HL-60 (cell line): ENCODE measurements around the gene GTF3C1.

ENCODE experiments used
- DNase-seq, 2 experiments: peaks; one replicate each; pipeline ENCODE4 v3.0.0-alpha.2; 2010 to 2020; ENCODE audit warnings: low read depth in 1 of 2, low spot score in 1 of 2
- H3K27ac ChIP-seq: fragments of 250-450 bp; sonication (Bioruptor Pico); replicated peaks from 2 replicates; pipeline ENCODE4 v1.5.1; 2020; ENCODE audit warnings: mild to moderate bottlenecking, moderate library complexity
- H3K27me3 ChIP-seq: fragments of 250-450 bp; sonication (Bioruptor Pico); 2 replicates; pipeline ENCODE4 v1.5.1; 2021; ENCODE audit warnings: mild to moderate bottlenecking, moderate library complexity; ENCODE audit not compliant: insufficient read depth, poor library complexity, severe bottlenecking
- H3K4me3 ChIP-seq: replicated peaks from 2 replicates; pipeline ENCODE4 v1.5.1; 2011; ENCODE audit warnings: mild to moderate bottlenecking, control low read depth, low read length; ENCODE audit not compliant: insufficient read depth
- GABPA ChIP-seq: IDR thresholded peaks from 2 replicates; pipeline ENCODE4 v1.6.1; 2012; ENCODE audit warnings: low read depth
- POLR2AphosphoS5 ChIP-seq: IDR thresholded peaks from 2 replicates; pipeline ENCODE4 v1.6.1; 2012; ENCODE audit warnings: low read depth
- SPI1 ChIP-seq: IDR thresholded peaks from 2 replicates; pipeline ENCODE4 v1.6.1; 2012; ENCODE audit warnings: low read depth, mild to moderate bottlenecking, borderline replicate concordance
- TF ChIP-seq, protein P1 (sequence below): IDR thresholded peaks from 2 replicates; pipeline ENCODE4 v1.6.1; 2012; ENCODE audit warnings: low read depth; ENCODE audit not compliant: insufficient replicate concordance
- TF ChIP-seq, protein P2 (sequence below): IDR thresholded peaks from one replicate; pipeline ENCODE4 v1.5.1; 2011; ENCODE audit warnings: low read length, control low read depth, inconsistent platforms; ENCODE audit not compliant: insufficient read depth

Gene GTF3C1

DNA sequence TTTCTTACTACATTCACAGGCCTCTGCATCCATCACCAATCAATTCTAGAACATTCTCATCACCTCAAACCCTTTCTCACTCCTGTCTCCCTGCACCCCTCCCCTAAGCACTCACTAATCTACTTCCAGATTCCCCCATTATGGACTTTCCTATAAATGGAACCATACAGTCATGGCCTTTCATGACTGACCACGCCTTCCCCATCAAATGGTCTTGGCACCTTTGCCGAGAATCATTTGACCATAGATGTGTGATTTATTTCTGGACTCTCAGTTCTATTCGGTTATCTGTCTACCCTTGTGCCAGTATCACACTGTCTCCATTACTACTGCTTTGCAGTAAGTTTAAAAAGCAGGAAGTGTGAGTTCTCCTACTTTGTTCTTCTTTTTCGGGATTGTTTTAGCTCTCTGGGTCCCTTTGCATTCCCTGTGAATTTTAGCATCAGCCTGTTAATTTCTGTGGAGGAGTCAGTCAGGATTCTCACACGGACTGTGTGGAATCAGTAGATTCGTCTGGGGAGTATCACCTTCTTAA, 27.5 kb downstream of the GTF3C1 start:
- no peak for DNase-seq
- no peak overlapping the region for H3K27ac ChIP-seq
- no peaks in the 10 kb centered on the region for H3K27me3 ChIP-seq
- TF ChIP-seq SPI1: no peak
- TF ChIP-seq, protein P1, sequence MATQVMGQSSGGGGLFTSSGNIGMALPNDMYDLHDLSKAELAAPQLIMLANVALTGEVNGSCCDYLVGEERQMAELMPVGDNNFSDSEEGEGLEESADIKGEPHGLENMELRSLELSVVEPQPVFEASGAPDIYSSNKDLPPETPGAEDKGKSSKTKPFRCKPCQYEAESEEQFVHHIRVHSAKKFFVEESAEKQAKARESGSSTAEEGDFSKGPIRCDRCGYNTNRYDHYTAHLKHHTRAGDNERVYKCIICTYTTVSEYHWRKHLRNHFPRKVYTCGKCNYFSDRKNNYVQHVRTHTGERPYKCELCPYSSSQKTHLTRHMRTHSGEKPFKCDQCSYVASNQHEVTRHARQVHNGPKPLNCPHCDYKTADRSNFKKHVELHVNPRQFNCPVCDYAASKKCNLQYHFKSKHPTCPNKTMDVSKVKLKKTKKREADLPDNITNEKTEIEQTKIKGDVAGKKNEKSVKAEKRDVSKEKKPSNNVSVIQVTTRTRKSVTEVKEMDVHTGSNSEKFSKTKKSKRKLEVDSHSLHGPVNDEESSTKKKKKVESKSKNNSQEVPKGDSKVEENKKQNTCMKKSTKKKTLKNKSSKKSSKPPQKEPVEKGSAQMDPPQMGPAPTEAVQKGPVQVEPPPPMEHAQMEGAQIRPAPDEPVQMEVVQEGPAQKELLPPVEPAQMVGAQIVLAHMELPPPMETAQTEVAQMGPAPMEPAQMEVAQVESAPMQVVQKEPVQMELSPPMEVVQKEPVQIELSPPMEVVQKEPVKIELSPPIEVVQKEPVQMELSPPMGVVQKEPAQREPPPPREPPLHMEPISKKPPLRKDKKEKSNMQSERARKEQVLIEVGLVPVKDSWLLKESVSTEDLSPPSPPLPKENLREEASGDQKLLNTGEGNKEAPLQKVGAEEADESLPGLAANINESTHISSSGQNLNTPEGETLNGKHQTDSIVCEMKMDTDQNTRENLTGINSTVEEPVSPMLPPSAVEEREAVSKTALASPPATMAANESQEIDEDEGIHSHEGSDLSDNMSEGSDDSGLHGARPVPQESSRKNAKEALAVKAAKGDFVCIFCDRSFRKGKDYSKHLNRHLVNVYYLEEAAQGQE: no peak
- no peak for TF ChIP-seq GABPA
- TF ChIP-seq POLR2AphosphoS5: no peak
- TF ChIP-seq, protein P2, sequence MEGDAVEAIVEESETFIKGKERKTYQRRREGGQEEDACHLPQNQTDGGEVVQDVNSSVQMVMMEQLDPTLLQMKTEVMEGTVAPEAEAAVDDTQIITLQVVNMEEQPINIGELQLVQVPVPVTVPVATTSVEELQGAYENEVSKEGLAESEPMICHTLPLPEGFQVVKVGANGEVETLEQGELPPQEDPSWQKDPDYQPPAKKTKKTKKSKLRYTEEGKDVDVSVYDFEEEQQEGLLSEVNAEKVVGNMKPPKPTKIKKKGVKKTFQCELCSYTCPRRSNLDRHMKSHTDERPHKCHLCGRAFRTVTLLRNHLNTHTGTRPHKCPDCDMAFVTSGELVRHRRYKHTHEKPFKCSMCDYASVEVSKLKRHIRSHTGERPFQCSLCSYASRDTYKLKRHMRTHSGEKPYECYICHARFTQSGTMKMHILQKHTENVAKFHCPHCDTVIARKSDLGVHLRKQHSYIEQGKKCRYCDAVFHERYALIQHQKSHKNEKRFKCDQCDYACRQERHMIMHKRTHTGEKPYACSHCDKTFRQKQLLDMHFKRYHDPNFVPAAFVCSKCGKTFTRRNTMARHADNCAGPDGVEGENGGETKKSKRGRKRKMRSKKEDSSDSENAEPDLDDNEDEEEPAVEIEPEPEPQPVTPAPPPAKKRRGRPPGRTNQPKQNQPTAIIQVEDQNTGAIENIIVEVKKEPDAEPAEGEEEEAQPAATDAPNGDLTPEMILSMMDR: no peak
- no peak overlapping the region for H3K4me3 ChIP-seq

DNA sequence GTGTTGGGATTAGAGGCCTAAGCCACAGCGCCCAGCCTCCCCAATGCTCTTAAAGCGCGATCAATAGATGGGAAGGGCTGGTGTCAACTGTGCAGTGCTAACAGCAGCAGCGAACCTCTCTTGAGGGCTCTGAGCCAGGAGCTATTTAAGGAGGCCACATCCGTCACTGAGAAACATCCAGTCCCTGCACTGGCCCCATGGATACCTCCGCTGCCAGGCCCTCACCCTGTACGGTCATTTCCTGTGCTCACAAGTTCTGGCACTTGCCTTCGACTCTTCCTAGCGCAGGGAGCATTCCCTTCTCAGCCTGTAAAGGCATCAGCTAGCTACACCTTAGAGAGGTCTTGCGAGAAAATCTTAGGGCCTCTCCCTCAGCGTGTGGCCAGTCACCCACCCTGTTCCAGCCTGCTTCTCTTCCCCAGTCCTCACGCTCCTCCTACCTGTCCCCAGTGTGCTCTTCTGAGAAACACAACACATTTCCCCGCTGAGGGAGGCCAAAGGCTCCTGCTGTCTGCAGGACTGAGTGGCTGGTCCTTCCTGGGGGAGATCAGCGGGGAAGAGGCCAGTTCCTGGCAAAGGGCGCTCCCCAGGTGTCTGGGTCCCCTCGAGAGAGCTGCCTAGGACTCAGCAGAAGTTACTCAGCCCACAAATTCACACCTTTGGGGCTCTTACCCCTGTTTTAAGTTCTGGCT, 28.6 kb downstream of the GTF3C1 start:
- DNase-seq: no peak
- Histone ChIP-seq H3K27ac (no peak overlapping the region), H3K4me3 (no peak overlapping the region), H3K27me3 (no peaks in the 10 kb centered on the region)
- TF ChIP-seq, protein P1: no peak
- TF ChIP-seq, protein P2: no peak
- TF ChIP-seq SPI1 (no peak), POLR2AphosphoS5 (no peak)

DNA sequence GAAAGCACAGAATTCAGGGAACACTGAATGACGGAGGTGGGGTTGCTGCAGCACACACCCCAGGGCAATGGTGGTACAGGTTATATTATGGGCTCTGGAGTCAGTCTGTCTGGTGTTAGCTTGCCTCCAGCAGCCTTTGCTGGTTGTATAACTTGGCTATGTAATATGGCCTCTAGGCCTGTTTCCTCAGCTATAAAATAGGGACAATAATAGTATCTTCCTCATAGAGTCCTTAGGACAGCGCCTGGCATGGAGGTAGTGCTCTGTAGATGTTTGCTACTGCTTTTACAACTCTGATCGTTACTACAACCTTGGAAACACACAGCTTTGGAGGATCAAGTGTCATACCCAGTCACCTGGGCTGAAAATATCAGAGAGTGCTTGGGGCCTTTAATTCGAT, 31.5 kb downstream of the GTF3C1 start:
- no peak overlapping the region for H3K4me3 ChIP-seq
- no peak for DNase-seq
- no peaks in the 10 kb centered on the region for H3K27me3 ChIP-seq
- no peak overlapping the region for H3K27ac ChIP-seq
- TF ChIP-seq POLR2AphosphoS5 (no peak), GABPA (no peak)
- TF ChIP-seq, protein P1: no peak
